Prostate gland (tissue), 2 donors: ENCODE measurements around the gene AMTN.

Source experiments
- POLR2A ChIP-seq: fragments of 450-650 bp; IDR thresholded peaks from one replicate; pipeline ENCODE4 v1.6.1; 2016; ENCODE audit warnings: antibody characterized with exemption, mild to moderate bottlenecking
- POLR2AphosphoS5 ChIP-seq: sonication (generic); formaldehyde crosslinking; IDR thresholded peaks from one replicate; pipeline ENCODE4 v1.6.1; 2017; ENCODE audit warnings: antibody characterized with exemption
- TF ChIP-seq, protein P1 (sequence below), 4 experiments: fragments of 200-600 bp in 2 of 4; fragments of 450-650 bp in 2 of 4; sonication (generic) in 2 of 4; IDR thresholded peaks; 1 replicate in 3 of 4; 2 replicates in 1 of 4; pipeline ENCODE4 v1.5.1; 2016 to 2019; ENCODE audit warnings: antibody characterized with exemption in 4 of 4, mild to moderate bottlenecking in 2 of 4, moderate library complexity in 2 of 4

DNA sequence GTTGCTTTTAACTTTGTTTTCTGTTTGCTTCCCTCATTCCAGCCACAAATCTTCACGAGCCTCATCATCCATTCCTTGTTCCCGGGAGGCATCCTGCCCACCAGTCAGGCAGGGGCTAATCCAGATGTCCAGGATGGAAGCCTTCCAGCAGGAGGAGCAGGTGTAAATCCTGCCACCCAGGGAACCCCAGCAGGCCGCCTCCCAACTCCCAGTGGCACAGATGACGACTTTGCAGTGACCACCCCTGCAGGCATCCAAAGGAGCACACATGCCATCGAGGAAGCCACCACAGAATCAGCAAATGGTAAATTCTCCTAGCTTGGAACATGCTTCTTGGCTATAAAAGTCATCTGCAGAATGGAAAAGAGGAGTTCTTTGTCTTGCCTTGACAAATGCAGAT is 12.6 kb downstream of the AMTN start:
- no peak for TF ChIP-seq POLR2A
- TF ChIP-seq, protein P1, sequence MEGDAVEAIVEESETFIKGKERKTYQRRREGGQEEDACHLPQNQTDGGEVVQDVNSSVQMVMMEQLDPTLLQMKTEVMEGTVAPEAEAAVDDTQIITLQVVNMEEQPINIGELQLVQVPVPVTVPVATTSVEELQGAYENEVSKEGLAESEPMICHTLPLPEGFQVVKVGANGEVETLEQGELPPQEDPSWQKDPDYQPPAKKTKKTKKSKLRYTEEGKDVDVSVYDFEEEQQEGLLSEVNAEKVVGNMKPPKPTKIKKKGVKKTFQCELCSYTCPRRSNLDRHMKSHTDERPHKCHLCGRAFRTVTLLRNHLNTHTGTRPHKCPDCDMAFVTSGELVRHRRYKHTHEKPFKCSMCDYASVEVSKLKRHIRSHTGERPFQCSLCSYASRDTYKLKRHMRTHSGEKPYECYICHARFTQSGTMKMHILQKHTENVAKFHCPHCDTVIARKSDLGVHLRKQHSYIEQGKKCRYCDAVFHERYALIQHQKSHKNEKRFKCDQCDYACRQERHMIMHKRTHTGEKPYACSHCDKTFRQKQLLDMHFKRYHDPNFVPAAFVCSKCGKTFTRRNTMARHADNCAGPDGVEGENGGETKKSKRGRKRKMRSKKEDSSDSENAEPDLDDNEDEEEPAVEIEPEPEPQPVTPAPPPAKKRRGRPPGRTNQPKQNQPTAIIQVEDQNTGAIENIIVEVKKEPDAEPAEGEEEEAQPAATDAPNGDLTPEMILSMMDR (IDR thresholded peaks at IDR 0.05), result no peak
- TF ChIP-seq POLR2AphosphoS5, result no peak
